Heart left ventricle (tissue), 16 donors: Measurements from ENCODE around the gene C1QTNF4. TPM values are rescaled to one million over a fixed set of nuclear protein-coding genes. Genes with fewer than 3 reads are reported as not detected.
"Not testable (repeated sequence)": the region's sequence is repeated elsewhere in the genome, so short reads cannot be mapped to it uniquely, and the experiment has no call there.

ENCODE experiments used
- ATAC-seq, 4 donors: fragments of 200-7000 bp; cut with Tn5 transposase; one replicate each; pipeline ENCODE4 v1.9.1; 2020 to 2022; ENCODE audit warnings: moderate library complexity in 4 of 4, mild to moderate bottlenecking in 3 of 4, moderate number of reproducible peaks in 1 of 4
- DNase-seq, 5 donors: peaks; one replicate each; pipeline ENCODE4 v3.0.0-alpha.2; 2020
- H3K27ac ChIP-seq, 12 donors: fragments of 200-600 bp; sonication (generic) in 4 of 12; one replicate each; pipeline versions ENCODE4 v1.5.0 to v1.8.0; 2016 to 2022; ENCODE audit warnings: mild to moderate bottlenecking in 2 of 12
- H3K27me3 ChIP-seq, 9 donors: fragments of 200-600 bp; sonication (generic) in 2 of 9; one replicate each; pipeline versions ENCODE4 v1.5.1 to v1.8.0; 2016 to 2022; ENCODE audit warnings: mild to moderate bottlenecking in 3 of 9
- H3K36me3 ChIP-seq, 9 donors: fragments of 200-600 bp; sonication (generic) in 2 of 9; one replicate each; pipeline versions ENCODE4 v1.5.0 to v1.8.0; 2018 to 2022; ENCODE audit warnings: mild to moderate bottlenecking in 2 of 9
- H3K4me1 ChIP-seq, 12 donors: fragments of 200-600 bp; sonication (generic) in 4 of 12; one replicate each; pipeline versions ENCODE4 v1.5.0 to v1.8.0; 2016 to 2022; ENCODE audit warnings: mild to moderate bottlenecking in 3 of 12
- H3K4me3 ChIP-seq, 12 donors: fragments of 200-600 bp; sonication (generic) in 4 of 12; one replicate each; pipeline versions ENCODE4 v1.5.0 to v1.8.0; 2017 to 2022; ENCODE audit warnings: mild to moderate bottlenecking in 9 of 12, moderate library complexity in 4 of 12
- H3K9me3 ChIP-seq, 12 donors: fragments of 200-600 bp; sonication (generic) in 4 of 12; one replicate each; pipeline versions ENCODE4 v1.5.0 to v1.8.0; 2016 to 2022; ENCODE audit warnings: mild to moderate bottlenecking in 1 of 12
- CTCF ChIP-seq, 12 donors: fragments of 200-600 bp; sonication (generic) in 4 of 12; IDR thresholded peaks; one replicate each; pipeline versions ENCODE4 v1.5.0 to v1.8.0; 2018 to 2022; ENCODE audit warnings: antibody characterized with exemption in 12 of 12, mild to moderate bottlenecking in 5 of 12
- POLR2A ChIP-seq, 2 donors: fragments of 450-650 bp; IDR thresholded peaks; one replicate each; pipeline ENCODE4 v1.6.1; 2017; ENCODE audit warnings: antibody characterized with exemption in 2 of 2, mild to moderate bottlenecking in 2 of 2, moderate library complexity in 2 of 2
- WGBS, 4 donors: extraction: QIAGEN DNeasy Blood & Tissue Kit in 2 of 4; methylation state at CpG; one replicate each; pipeline versions ENCODE4 v1.1.5 to v1.1.7; 2013 to 2018; 5-methylcytosine and 5-hydroxymethylcytosine counted together
- intact Hi-C, 10 donors: fragments of 100-400 bp; cut with DNase I; formaldehyde crosslinking; loops; one replicate each; pipeline versions ENCODE4 v1.11.1 to v1.14.2; 2022
- polyA plus RNA-seq, 2 donors: library from polyadenylated mRNA; stranded (reverse); fragments of 200-250 nt; gene quantifications; one replicate each; pipeline ENCODE4 v1.2.3, GENCODE V29; 2013
- total RNA-seq, 9 donors: library from RNA; depleted of rRNA in 2 of 9; stranded (reverse); fragments of >200 nt in 2 of 9; fragmentation: NEBNext Ultra II Directional in 3 of 9; extraction: Animal tissue kit (Norgen Biotek cat#: 25700) in 3 of 9; gene quantifications; one replicate each; pipeline versions ENCODE4 v1.1.0 to v1.2.4, GENCODE V29; 2016 to 2023
- donor health status: ischemic (EF 13 %, LVEDD 7.1; RV severe dilation, severe dysfunction).
- donor health status: healthy with polysubstance abuse.
- donor health status: DM: no; HTN: yes; CAD: no.
- donor health status: DM: no; HTN: no; CAD: no.
- donor health status: ischemic (EF 25% LVEDD 6.9; RV normal size, moderate dysfunction).
- donor health status: ischemic (EF 25% LVEDD 5.7; RV mildly dilated, moderate dysfunction).
- donor health status: healthy.
- donor health status: DM: yes; HTN: yes; CAD: no.
- donor health status: ischemic (EF 35%, LVEDD 5.7; RV mildly dilated, moderate dysfunction).
- donor health status: nonischemic (EF 11% LVEDD 7.7; RV severe dilation, severe dysfunction).
- donor health status: DM: yes; HTN: yes; CAD: no.
- donor health status: PGD.
- donor health status: ischemic (EF 29% LVEDD 5.4; RV normal size, mild dysfunction).
- donor health status: nonischemic (EF 23%, LVEDD 6.1; RV moderate dilation, normal function).

The C1QTNF4 gene
- total and polyA plus RNA-seq, 11 donors: 0.23 to 1.5 (median 0.67) TPM; not detected in 1

- Histone ChIP-seq H3K4me3 (no peak overlapping the region), H3K4me1 (peaks cover 0 to 4% (median 0%) of the 10 kb centered on the region in 12 donors), H3K27ac (no peak overlapping the region), H3K36me3 (no peaks in the 10 kb centered on the region), H3K27me3 (no peaks in the 10 kb centered on the region), H3K9me3 (no peaks in the 10 kb centered on the region)
- no peak for TF ChIP-seq POLR2A (IDR thresholded peaks at IDR 0.05)
- TF ChIP-seq CTCF (IDR thresholded peaks at IDR 0.05): no peak
- DNase-seq (no peak), ATAC-seq (no peak)
- WGBS, 4 donors: 98 to 100% (median 99%) methylated on average over 1 of the region's 1 CpG
- intact Hi-C loops: loop anchor here in 2 of 10 donors (10.0 kb wide), 2 partner anchors 54 to 64 kb away; no protein-coding TSS in a partner anchor
Observed at GRCh38 chr11:47558695-47559094, 35.5 kb downstream of the C1QTNF4 start.

GRCh38 chr11:47557004-47557403 lies 37.2 kb downstream of the C1QTNF4 start:
- not testable (repeated sequence) for H3K27ac ChIP-seq, H3K36me3 ChIP-seq, H3K4me1 ChIP-seq, DNase-seq, ATAC-seq, H3K9me3 ChIP-seq, H3K4me3 ChIP-seq, H3K27me3 ChIP-seq
- intact Hi-C loops: loop anchor here in 2 of 10 donors (10.0 kb wide), 2 partner anchors 52 to 62 kb away; no protein-coding TSS in a partner anchor
- 95 to 98% (median 97%) methylated on average over 12 of the region's 12 CpGs for WGBS, 4 donors

- H3K27ac ChIP-seq: peak overlapping the region in 11 of 12 donors; percentile 84 to 96 (median 91)
- peaks cover 6 to 43% (median 24%) of the 10 kb centered on the region in 12 donors for H3K4me1 ChIP-seq
- peak in 1 of 2 donors; percentile 5 for TF ChIP-seq POLR2A (IDR thresholded peaks at IDR 0.05)
- TF ChIP-seq CTCF (IDR thresholded peaks at IDR 0.05): peak in 5 of 12 donors; percentile 9 to 44 (median 31)
- DNase-seq: no peak
- 9 to 14% (median 13%) methylated on average over 8 to 9 of the region's 9 CpGs for WGBS, 4 donors
- no peaks in the 10 kb centered on the region for H3K27me3 ChIP-seq
- intact Hi-C loops: loop anchor here in 6 of 10 donors (2.0 to 10.0 kb wide), 9 partner anchors 25 to 127 kb away; partner anchors contain the start of genes KBTBD4 (in 1 of the 6), NDUFS3 (in 1 of the 6) and PSMC3 (in 1 of the 6)
- H3K9me3 ChIP-seq: no peaks in the 10 kb centered on the region
- peaks cover 0 to 9% (median 0%) of the 10 kb centered on the region in 9 donors for H3K36me3 ChIP-seq
- no peak for ATAC-seq
- peak overlapping the region; percentile 68 to 100 (median 90) for H3K4me3 ChIP-seq
Observed at GRCh38 chr11:47553406-47553743, 40.8 kb downstream of the C1QTNF4 start.

GRCh38 chr11:47552566-47553405 lies 41.4 kb downstream of the C1QTNF4 start, which contains the start of gene CELF1:
CELF1 (minus strand) TSS chr11:47553132; CDS start chr11:47499523, 53,609 bp downstream.
- TF ChIP-seq POLR2A (IDR thresholded peaks at IDR 0.05): peak in 1 of 2 donors; percentile 54
- peak; percentile 81 to 98 (median 97) for TF ChIP-seq CTCF (IDR thresholded peaks at IDR 0.05)
- Histone ChIP-seq H3K27ac (peak within 1 kb of the TSS; percentile 81 to 96 (median 91)), H3K36me3 (peaks cover 0 to 9% (median 0%) of the 10 kb centered on the region in 9 donors), H3K4me1 (peaks cover 6 to 49% (median 26%) of the 10 kb centered on the region in 12 donors), H3K9me3 (no peaks in the 10 kb centered on the region), H3K4me3 (peak within 1 kb of the TSS; percentile 68 to 100 (median 90)), H3K27me3 (no peaks in the 10 kb centered on the region)
- DNase-seq (peak; percentile 93 to 96 (median 94)), ATAC-seq (peak; percentile 94 to 99 (median 98))
- intact Hi-C loops: loop anchor here in 6 of 10 donors (2.0 to 10.0 kb wide), 9 partner anchors 26 to 126 kb away; partner anchors contain the start of genes KBTBD4 (in 1 of the 6), NDUFS3 (in 1 of the 6) and PSMC3 (in 1 of the 6)
- WGBS, 4 donors: 0 to 1% (median 1%) methylated on average over 43 to 89 of the region's 89 CpGs
